WTC11 (cell line): Measurements from ENCODE around the gene RABEP1. TPM values are rescaled to one million over a fixed set of nuclear protein-coding genes. Genes with fewer than 3 reads are reported as not detected.

Experiments
- ATAC-seq: fragments of 200-7000 bp; cut with Tn5 transposase; 2 replicates; pipeline ENCODE4 v1.10.0; 2021; ENCODE audit warnings: mild to moderate bottlenecking, moderate library complexity
- CTCF ChIA-PET: fragments of 300-600 bp; sonication (Branson Sonifier 250); formaldehyde crosslinking; loops from one replicate; lab custom pipeline; 2021; ENCODE audit warnings: antibody characterized with exemption; lab: Charles Lee
- POLR2A ChIA-PET: fragments of 350-600 bp; sonication (Branson Sonifier 250); formaldehyde crosslinking; loops from one replicate; lab custom pipeline; 2021; ENCODE audit warnings: antibody characterized with exemption; lab: Charles Lee
- DNase-seq: peaks from one replicate; pipeline ENCODE4 v3.0.0; 2021; ENCODE audit warnings: low spot score
- H3K27ac Mint-ChIP-seq: 2 replicates; pipeline ENCODE4 v1.8.0; 2021; ENCODE audit warnings: mixed read lengths
- H3K27me3 Mint-ChIP-seq: 2 replicates; pipeline ENCODE4 v1.8.0; 2021; ENCODE audit warnings: low read depth, mild to moderate bottlenecking, moderate library complexity, mixed read lengths
- H3K36me3 Mint-ChIP-seq: 2 replicates; pipeline ENCODE4 v1.8.0; 2021; ENCODE audit warnings: mixed read lengths
- H3K4me1 Mint-ChIP-seq: 2 replicates; pipeline ENCODE4 v1.8.0; 2022; ENCODE audit warnings: mixed read lengths
- H3K4me3 Mint-ChIP-seq: 2 replicates; pipeline ENCODE4 v1.8.0; 2021; ENCODE audit warnings: mild to moderate bottlenecking, moderate library complexity, mixed read lengths
- H3K9me3 Mint-ChIP-seq: 2 replicates; pipeline ENCODE4 v1.8.0; 2021; ENCODE audit warnings: mixed read lengths
- JAZF1 ChIP-seq: fragments of 250-450 bp; sonication (Bioruptor Pico); IDR thresholded peaks from 2 replicates; pipeline ENCODE4 v1.9.0; 2021; ENCODE audit warnings: moderate library complexity, mild to moderate bottlenecking, inconsistent platforms
- MXD4 ChIP-seq: fragments of 250-450 bp; sonication (Bioruptor Pico); IDR thresholded peaks from 2 replicates; pipeline ENCODE4 v1.8.0; 2021; ENCODE audit warnings: mild to moderate bottlenecking, moderate library complexity, borderline replicate concordance
- NFE2L1 ChIP-seq: sonication (generic); formaldehyde crosslinking; IDR thresholded peaks from 2 replicates; pipeline ENCODE4 v1.8.1; 2023; ENCODE audit warnings: missing genetic modification reagents
- RELA ChIP-seq: sonication (generic); formaldehyde crosslinking; IDR thresholded peaks from 2 replicates; pipeline ENCODE4 v1.8.1; 2022; ENCODE audit warnings: missing genetic modification reagents, mild to moderate bottlenecking, borderline replicate concordance
- TCF7 ChIP-seq: sonication (generic); formaldehyde crosslinking; IDR thresholded peaks from 2 replicates; pipeline ENCODE4 v1.8.0; 2022; ENCODE audit warnings: mild to moderate bottlenecking, low read depth, missing genetic modification reagents, moderate library complexity
- ZBTB21 ChIP-seq: sonication (generic); formaldehyde crosslinking; IDR thresholded peaks from 2 replicates; pipeline ENCODE4 v1.8.1; 2023; ENCODE audit warnings: mild to moderate bottlenecking, missing genetic modification reagents, borderline replicate concordance
- total RNA-seq: library from RNA; stranded (reverse); gene quantifications from 3 replicates; pipeline ENCODE4 v1.2.3, GENCODE V29; 2021
- TF ChIP-seq, protein P1 (sequence below): fragments of 250-450 bp; sonication (Bioruptor Pico); IDR thresholded peaks from 2 replicates; pipeline ENCODE4 v1.9.0; 2021; ENCODE audit warnings: mild to moderate bottlenecking, borderline replicate concordance
- TF ChIP-seq, protein P2 (sequence below): fragments of 250-450 bp; sonication (Bioruptor Pico); conservative IDR thresholded peaks from 2 replicates; pipeline ENCODE4 v1.9.0; 2021; ENCODE audit warnings: mild to moderate bottlenecking
- TF ChIP-seq, protein P3 (sequence below): sonication (generic); formaldehyde crosslinking; IDR thresholded peaks from 2 replicates; pipeline ENCODE4 v1.8.1; 2022; ENCODE audit warnings: mild to moderate bottlenecking, missing genetic modification reagents, moderate library complexity, borderline replicate concordance
- TF ChIP-seq, protein P4 (sequence below): sonication (generic); formaldehyde crosslinking; IDR thresholded peaks from 2 replicates; pipeline ENCODE4 v1.8.1; 2022; ENCODE audit warnings: missing genetic modification reagents, borderline replicate concordance
- TF ChIP-seq, protein P5 (sequence below): sonication (generic); formaldehyde crosslinking; IDR thresholded peaks from 2 replicates; pipeline ENCODE4 v1.8.0; 2022; ENCODE audit warnings: mild to moderate bottlenecking, missing genetic modification reagents

The RABEP1 gene
- total RNA-seq, 1 experiment from 2014 or later, result 40.9 TPM

DNA sequence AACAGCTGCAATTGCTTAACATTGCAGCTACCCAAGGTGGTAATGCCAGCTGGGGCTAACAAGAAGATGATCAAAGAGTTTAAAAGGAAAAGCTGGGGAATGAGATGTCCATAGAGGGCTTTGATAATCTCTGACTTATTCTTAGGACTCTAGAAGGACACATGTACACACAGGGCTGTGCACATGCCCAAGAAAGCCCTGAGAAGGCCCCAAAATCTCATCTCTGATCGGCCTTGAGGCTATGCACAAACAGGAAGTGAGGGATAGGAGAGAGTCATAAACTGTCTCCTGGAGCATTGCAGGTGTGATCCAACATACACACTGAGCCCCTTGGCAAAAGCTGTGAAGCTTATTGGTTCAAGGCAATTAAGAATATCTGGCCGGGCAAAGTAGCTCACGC, 17.2 kb upstream of the RABEP1 start:
- no peak for ATAC-seq
- H3K4me1 Mint-ChIP-seq, result no peaks in the 10 kb centered on the region
- POLR2A ChIA-PET, result no interaction called here
- no peak overlapping the region for H3K27ac Mint-ChIP-seq
- no peak for TF ChIP-seq ZBTB21 (CRISPR knock-in tag)
- TF ChIP-seq, protein P1, sequence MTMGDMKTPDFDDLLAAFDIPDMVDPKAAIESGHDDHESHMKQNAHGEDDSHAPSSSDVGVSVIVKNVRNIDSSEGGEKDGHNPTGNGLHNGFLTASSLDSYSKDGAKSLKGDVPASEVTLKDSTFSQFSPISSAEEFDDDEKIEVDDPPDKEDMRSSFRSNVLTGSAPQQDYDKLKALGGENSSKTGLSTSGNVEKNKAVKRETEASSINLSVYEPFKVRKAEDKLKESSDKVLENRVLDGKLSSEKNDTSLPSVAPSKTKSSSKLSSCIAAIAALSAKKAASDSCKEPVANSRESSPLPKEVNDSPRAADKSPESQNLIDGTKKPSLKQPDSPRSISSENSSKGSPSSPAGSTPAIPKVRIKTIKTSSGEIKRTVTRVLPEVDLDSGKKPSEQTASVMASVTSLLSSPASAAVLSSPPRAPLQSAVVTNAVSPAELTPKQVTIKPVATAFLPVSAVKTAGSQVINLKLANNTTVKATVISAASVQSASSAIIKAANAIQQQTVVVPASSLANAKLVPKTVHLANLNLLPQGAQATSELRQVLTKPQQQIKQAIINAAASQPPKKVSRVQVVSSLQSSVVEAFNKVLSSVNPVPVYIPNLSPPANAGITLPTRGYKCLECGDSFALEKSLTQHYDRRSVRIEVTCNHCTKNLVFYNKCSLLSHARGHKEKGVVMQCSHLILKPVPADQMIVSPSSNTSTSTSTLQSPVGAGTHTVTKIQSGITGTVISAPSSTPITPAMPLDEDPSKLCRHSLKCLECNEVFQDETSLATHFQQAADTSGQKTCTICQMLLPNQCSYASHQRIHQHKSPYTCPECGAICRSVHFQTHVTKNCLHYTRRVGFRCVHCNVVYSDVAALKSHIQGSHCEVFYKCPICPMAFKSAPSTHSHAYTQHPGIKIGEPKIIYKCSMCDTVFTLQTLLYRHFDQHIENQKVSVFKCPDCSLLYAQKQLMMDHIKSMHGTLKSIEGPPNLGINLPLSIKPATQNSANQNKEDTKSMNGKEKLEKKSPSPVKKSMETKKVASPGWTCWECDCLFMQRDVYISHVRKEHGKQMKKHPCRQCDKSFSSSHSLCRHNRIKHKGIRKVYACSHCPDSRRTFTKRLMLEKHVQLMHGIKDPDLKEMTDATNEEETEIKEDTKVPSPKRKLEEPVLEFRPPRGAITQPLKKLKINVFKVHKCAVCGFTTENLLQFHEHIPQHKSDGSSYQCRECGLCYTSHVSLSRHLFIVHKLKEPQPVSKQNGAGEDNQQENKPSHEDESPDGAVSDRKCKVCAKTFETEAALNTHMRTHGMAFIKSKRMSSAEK (CRISPR knock-in tag), result no peak
- TF ChIP-seq, protein P2, sequence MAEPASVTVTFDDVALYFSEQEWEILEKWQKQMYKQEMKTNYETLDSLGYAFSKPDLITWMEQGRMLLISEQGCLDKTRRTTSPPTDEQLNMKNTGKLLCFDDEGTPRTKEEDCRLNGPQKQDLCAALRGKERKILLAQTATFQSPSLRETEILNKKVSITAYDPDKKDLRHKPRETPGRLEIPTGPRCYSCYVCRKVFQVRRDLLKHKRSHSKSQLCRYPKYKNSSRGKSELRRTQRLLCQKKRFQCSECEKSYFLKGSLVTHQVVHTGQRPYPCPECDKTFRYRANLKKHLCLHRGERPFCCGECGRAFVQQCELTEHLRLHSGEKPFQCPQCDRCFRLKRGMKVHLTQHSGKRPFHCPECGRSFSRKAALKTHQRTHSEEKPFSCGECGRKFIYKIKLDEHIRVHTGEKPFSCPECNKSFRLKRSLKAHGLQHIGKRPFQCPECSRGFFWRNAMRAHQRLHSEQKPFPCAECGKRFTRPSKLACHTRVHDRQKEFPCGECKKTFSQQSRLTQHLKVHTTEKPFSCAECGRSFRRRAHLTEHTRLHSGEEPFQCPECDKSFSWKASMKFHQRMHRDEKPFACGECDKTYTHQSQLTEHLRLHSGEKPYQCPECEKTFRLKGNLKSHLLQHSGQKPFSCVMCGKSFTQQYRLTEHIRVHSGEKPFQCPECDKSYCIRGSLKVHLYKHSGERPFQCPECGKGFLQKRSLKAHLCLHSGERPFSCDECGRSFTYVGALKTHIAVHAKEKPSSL (CRISPR knock-in tag), result no peak
- TF ChIP-seq, protein P3, sequence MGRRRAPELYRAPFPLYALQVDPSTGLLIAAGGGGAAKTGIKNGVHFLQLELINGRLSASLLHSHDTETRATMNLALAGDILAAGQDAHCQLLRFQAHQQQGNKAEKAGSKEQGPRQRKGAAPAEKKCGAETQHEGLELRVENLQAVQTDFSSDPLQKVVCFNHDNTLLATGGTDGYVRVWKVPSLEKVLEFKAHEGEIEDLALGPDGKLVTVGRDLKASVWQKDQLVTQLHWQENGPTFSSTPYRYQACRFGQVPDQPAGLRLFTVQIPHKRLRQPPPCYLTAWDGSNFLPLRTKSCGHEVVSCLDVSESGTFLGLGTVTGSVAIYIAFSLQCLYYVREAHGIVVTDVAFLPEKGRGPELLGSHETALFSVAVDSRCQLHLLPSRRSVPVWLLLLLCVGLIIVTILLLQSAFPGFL (CRISPR knock-in tag), result no peak
- no peak for TF ChIP-seq JAZF1 (CRISPR knock-in tag)
- no peak for TF ChIP-seq TCF7
- TF ChIP-seq RELA, result no peak
- no peak for TF ChIP-seq NFE2L1
- no peak for TF ChIP-seq MXD4 (CRISPR knock-in tag)
- H3K4me3 Mint-ChIP-seq, result no peak overlapping the region
- DNase-seq, result no peak
- H3K36me3 Mint-ChIP-seq, result no peaks in the 10 kb centered on the region
- CTCF ChIA-PET, result no interaction called here
- H3K27me3 Mint-ChIP-seq, result no peaks in the 10 kb centered on the region
- H3K9me3 Mint-ChIP-seq, result peaks cover 4% of the 10 kb centered on the region; the same call in 1 of the 2 replicates

DNA sequence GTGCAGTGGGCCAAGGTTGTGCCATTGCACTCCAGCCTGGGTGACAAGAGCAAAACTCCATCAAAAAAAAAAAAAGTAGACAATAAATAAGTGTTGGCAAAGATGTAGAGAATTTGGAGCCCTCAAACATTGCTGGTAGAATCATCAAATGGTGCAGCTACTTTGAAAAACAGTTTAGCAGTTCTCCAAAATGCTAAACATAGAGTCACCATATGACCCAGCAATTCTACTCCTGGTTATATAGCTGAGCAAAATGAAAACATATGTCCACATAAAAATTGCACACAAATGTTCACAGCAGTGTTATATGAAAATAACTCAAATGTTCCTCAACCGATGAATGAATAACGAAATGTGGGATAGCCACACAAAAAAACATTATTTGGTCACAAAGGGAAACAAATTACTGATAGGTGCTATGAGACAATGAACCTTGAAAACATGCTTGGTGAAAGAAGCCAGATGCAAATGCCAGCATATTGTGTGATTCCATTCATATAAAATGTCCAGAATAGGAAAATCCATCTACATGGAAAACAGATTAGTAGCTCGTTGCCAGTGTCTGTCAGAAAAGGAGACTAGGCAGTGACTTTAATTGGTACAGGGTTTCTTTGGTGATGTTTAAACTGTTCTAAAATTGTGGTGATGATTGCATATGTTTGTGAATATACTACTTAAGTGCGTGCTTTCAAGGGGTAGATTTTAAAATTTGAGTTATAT, 12.7 kb upstream of the RABEP1 start:
- H3K4me3 Mint-ChIP-seq, result no peak overlapping the region
- ChIA-PET CTCF (interaction anchor here (1.6 kb wide), 1 partner anchor 32 kb away, joined by 3 read pairs; no protein-coding TSS in a partner anchor), POLR2A (no interaction called here)
- no peak for DNase-seq
- H3K36me3 Mint-ChIP-seq, result no peaks in the 10 kb centered on the region
- no peaks in the 10 kb centered on the region for H3K4me1 Mint-ChIP-seq
- ATAC-seq, result no peak
- H3K27ac Mint-ChIP-seq, result no peak overlapping the region
- no peaks in the 10 kb centered on the region for H3K27me3 Mint-ChIP-seq
- TF ChIP-seq, protein P4, sequence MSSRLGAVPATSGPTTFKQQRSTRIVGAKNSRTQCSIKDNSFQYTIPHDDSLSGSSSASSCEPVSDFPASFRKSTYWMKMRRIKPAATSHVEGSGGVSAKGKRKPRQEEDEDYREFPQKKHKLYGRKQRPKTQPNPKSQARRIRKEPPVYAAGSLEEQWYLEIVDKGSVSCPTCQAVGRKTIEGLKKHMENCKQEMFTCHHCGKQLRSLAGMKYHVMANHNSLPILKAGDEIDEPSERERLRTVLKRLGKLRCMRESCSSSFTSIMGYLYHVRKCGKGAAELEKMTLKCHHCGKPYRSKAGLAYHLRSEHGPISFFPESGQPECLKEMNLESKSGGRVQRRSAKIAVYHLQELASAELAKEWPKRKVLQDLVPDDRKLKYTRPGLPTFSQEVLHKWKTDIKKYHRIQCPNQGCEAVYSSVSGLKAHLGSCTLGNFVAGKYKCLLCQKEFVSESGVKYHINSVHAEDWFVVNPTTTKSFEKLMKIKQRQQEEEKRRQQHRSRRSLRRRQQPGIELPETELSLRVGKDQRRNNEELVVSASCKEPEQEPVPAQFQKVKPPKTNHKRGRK (CRISPR knock-in tag), result no peak
- TF ChIP-seq, protein P5, sequence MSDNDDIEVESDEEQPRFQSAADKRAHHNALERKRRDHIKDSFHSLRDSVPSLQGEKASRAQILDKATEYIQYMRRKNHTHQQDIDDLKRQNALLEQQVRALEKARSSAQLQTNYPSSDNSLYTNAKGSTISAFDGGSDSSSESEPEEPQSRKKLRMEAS (CRISPR knock-in tag), result no peak
- H3K9me3 Mint-ChIP-seq, result peaks cover 4% of the 10 kb centered on the region; the same call in 1 of the 2 replicates
